DMS153 treated with DMSO at 0.1 percent for 48 hours (cell line): ENCODE data around the gene EFL1.
"Not testable (repeated sequence)": the region's sequence is repeated elsewhere in the genome, so short reads cannot be mapped to it uniquely, and the experiment has no call there.

Experiments used
- DNase-seq: peaks from one replicate; lab custom pipeline; 2025; ENCODE audit not compliant: unreplicated experiment; lab: John Stamatoyannopoulos, UW

EFL1 gene

DNA sequence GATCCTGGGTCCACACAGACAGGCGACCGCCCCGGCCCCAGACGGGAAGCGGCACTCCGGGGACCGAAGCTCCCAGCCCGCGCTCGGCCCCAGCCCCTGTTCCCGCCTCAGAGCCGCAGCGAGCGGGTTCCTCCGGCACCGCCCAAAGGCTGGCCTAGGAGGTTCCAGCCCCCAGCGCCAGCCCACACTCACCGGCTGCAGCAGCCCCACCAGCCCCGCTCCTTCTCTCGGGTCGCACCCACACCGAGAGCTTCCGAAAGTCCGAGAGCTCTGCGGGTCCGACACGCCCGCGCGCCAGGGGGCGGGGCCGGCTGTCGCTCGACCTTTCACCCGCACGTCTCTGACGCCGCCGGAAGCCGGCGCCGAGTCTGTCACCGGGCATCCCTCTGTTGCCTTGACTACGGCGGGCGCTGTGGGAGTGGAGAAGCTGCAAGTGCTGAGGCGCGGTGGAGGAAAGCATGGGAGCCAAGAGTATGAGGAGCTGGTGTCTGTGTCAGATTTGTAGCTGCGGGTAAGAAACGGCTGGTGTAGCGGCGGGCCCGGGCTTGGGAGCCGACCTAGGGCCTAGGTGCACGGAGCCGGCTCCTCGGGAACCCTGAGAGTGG lies at the start of gene EFL1, which contains the start of gene SAXO2:
EFL1 (minus strand) TSS at position 313 of the 605 bp plus-strand sequence. CDS start 956 bp downstream, outside the sequence.
SAXO2 (plus strand) TSS at position 397 of the 605 bp plus-strand sequence; CDS start at position 459, 62 bp downstream.
- peak; percentile 29 for DNase-seq

DNA sequence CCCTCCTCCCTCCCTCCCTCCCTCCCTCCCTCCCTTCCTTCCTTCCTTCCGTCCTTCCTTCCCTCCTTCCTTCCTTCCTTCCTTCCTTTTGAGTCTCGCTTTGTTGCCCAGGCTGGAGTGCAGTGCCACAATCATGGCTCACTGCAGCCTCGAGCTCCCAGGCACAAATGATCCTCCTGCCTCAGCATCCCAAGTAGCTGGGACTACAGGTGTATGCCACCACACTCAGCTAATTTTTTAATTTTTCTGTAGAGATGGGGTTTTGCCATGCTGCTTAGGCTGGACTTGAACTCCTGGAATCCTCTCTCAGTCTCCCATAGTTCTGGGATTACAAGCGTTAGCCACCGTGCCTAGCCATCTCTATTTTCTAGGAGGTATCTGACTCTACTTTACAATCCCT lies 48.8 kb upstream of the EFL1 start:
- not testable (repeated sequence) for DNase-seq

DNA sequence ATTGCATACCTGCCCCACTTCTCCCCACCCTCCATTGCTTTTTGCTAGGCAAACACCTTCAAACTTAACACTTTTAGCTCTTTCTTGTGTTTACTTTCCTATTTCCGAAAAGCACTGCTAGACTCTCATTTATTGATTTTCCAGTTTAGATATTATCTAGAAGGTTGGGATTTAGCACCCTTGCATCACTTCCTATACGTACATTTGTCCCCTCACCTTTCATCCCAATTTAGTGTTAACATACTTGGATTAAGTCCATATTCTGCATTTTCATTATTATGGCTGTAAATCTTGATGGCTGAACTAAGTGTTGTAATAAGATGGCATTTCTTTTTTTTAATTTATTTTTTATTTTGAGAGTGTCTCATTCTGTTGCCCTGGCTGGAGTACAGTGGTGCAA lies 47.3 kb upstream of the EFL1 start:
- DNase-seq, result no peak

- DNase-seq, result no peak
Measured at GRCh38 chr15:82307714-82308081, 45.2 kb upstream of the EFL1 start.

DNA sequence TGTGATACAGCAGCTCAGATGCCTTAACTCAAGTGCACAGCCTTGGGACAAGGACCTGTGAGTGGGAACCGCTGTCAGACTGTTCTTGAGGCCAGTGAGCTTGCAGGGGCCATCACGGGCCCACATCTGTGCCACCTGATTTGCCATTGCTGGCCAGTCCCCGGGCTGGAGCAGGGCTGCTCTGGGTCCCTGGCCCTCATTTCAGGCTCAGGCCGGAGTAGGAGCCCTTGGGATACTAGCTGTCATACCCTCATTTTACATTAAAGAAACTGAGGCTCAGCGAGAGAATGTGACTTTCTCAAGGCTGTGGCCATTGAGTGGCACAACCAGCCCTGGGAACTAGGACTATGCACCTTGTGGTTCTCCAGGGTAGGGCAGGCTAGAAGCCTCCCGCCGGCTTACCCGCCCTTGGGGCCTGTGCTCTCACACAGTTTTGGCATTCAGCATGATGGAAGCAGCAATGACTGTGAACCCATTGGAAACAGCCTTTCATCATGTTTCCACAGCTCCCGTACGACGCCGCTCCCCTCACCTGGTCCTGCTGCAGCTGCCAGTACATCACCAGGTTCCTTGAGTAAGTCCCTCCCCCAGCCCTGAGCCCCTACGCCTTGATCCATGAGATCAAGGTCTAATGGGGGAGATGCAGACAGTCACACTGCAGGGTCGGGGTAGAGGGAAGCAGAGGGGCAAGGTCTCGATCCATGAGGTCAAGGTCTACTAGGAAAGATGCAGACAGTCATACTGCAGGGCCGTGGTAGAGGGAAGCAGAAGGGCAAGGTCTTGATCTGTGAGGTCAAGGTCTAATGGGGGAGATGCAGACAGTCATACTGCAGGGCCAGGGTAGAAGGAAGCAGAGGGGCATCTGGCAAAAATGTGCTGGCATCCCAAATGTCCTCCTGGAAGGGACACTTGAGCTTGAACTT lies 44.5 kb upstream of the EFL1 start:
- no peak for DNase-seq

DNA sequence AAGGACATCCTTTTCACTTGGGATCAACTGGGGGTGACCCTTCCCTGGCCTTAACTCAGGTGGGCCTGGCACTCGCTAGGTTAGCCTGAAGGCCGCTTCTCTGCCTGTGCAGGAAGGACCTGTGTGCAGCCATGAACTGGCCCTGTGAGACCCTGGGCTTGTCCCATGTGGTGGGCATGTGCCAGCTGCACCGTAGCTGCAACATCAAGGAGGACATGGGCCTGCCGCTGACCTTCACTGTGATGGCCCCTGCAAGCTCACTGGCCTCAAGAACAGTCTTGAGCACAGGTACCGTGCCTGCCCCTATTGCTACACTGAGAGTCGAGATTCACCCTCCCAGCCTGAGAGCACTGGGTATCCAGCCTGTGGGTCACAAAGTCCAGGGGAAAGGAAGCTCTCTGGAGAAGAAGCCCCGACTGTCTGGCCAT lies 43.1 kb upstream of the EFL1 start:
- no peak for DNase-seq

- no peak for DNase-seq
Measured at GRCh38 chr15:82304778-82305090, 42.2 kb upstream of the EFL1 start.

GRCh38 chr15:82303956-82304777 lies 41.6 kb upstream of the EFL1 start:
- no peak for DNase-seq

GRCh38 chr15:82301296-82302016 lies 38.9 kb upstream of the EFL1 start:
- no peak for DNase-seq

DNA sequence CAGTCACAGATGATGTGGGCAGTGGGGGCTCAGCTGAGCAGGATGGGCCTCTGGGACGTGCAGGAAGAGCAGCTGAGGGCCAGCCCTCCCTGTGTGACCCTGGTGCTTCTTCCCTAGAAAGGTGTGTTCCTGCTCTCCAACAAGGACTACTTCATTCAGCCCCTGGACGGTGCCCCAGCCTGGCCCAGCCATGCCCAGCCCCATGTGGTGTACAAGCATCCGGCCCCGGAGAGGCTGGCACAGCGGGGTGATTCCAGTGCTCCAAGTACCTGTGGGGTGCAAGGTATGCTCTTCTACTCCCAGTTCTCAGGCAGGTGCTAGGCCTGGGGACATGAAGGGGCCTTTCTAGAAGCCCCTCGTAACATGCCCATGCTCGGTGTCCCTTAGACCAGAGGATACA lies 38.3 kb upstream of the EFL1 start:
- DNase-seq, result no peak

DNA sequence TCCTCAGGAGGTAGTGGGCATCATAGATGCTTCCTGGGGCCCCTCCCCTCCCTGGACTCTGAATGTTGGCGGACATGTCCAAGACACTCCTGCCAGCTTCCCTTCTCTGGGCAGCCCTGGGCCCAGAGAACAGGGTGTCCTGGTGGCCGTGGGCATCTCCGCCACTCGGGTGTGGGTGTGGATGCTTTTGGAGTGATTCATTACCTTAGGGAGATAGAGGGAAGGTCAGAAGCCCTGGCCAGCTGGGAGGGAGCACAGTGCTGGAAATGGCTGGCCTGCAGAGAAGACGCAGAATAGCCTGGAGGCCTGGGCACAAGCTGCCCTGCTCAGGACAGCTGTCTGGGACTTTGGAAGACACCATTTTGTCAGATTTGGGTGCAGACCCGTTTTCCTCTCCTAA lies 37.8 kb upstream of the EFL1 start:
- DNase-seq, result not testable (repeated sequence)

DNA sequence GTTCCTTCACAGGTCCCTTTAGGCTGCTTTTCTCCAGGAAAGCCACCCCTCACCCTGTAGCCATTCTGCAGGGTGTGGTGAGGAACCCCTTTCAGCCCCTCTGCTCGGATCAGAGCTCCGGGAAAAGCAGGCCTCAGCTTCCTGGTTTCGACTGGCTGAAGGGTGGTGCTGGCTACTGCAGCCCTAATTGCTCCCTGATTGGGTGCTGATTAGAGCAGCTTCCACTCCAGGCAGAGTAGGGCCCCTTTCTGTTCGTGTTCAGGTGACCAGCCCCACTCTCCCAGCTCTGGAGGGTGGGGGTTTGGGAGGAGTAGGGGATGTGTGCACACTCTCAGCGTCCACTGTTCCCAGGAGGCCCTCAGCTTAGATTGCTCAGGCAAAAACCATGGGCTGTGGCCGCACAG lies 37.0 kb upstream of the EFL1 start:
- DNase-seq, result not testable (repeated sequence)

DNA sequence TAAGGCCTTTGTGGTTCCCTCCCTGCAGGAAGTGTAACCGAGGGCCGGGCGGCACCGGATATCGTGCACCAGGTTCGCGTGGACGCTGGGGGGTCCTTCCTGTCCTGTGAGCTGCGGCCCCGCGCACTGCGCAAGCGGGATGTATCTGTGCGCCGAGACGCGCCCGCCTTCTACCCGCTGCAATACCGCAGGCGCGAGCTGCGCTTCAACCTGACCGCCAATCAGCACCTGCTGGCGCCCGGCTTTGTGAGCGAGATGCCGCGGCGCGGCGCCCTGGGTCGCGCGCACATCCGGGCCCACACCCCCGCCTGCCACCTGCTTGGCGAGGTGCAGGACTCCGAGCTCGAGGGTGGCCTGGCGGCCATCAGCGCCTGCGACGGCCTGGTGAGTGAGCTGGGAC lies 36.0 kb upstream of the EFL1 start:
- no peak for DNase-seq

DNA sequence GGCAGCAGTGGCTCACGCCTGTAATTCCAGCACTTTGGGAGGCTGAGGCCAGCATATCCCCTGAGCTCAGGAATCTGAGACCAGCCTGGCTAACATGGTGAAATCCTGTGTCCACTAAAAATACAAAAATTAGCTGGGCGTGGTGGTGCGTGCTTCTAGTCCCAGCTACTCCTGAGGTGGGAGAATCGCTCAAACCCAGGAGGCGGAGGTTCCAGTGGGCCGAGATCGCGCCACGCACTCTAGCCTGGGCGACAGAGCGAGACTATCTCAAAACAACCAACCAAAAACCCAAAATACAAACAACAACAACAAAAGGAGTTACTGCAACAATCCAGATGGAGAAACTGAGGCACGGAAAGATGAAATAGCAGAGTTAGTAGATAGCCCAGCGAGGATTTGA lies 35.5 kb upstream of the EFL1 start:
- no peak for DNase-seq

- no peak for DNase-seq
Measured at GRCh38 chr15:82297546-82297945, 35.0 kb upstream of the EFL1 start.

DNA sequence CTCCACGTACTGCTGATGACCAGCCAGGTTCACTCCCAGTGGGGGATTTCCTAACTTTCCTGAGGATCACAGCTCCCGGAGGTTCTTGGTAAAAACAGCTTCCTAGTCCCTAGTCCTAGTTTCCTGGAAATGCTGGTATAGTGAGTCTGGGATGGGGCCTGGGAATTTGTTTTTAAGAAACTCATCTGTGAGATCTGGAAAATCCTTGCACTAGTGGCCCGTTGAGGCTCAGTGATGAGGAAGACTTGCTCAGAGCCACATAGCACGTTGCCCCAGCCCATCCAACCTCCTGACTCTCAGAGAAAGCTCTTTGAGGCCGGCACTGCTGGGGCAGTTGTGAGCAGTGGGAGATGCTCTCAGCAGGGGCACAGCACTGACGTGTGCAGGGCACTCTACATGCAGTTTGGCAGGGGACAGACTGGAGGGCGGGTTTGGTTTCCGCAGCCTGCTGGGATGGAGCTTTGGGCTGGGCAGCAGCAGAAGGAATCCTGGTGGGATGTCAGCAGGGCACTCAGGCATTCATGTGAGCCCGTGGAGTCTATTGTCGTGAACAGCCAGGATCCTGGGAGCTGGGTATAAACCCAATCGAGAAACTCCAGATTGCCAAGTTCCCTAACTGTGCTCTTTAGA lies 31.6 kb upstream of the EFL1 start:
- DNase-seq, result no peak

DNA sequence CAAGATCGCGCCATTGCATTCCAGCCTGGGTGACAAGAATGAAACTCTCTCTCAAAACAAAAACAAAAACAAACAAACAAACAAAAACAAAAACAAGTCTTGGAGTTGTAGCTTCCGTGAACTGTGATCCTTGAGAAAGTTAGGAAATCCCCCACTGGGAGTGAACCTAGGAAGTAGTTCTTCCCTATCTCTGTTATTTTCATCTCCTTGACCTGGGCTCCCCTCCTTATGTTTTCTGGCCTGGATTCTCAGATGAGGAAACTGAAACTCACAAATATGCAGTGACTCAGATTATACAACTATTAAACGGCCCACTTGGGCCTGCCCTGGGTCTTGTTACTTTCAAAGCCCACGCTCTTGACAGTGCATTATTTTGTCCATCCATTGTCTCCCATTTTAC lies 29.7 kb upstream of the EFL1 start:
- DNase-seq, result no peak

DNA sequence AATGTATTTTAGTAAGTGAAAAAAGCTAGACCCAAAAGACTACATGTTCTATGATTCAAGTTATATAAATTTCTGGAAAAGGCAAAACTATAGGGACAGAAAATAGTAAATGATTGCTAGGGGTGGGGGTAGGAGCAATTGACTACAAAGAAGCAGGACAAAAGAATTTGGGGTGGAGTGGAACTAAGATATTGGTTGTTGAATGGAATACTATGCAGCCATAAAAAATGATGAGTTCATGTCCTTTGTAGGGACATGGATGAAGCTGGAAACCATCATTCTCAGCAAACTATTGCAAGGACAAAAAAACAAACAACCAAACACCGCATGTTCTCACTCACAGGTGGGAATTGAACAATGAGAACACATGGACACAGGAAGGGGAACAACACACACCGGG lies 25.7 kb upstream of the EFL1 start:
- DNase-seq, result not testable (repeated sequence)

- DNase-seq, result not testable (repeated sequence)
Measured at GRCh38 chr15:82286475-82286874, 23.9 kb upstream of the EFL1 start.

GRCh38 chr15:82284381-82284780 lies 21.8 kb upstream of the EFL1 start:
- DNase-seq, result not testable (repeated sequence)
